Natural killer cell (primary cell): ENCODE results near the gene SLC41A3. TPM values are rescaled to one million over a fixed set of nuclear protein-coding genes. Genes with fewer than 3 reads are reported as not detected.

Experiments
- ATAC-seq, 3 donors: fragments of 150-1000 bp in 2 of 3; fragments of 200-7000 bp in 1 of 3; cut with Tn5 transposase; 1 replicate in 1 of 3; 2 replicates in 2 of 3; pipeline ENCODE4 v1.10.0; 2021; ENCODE audit warnings: mild to moderate bottlenecking in 2 of 3, moderate library complexity in 2 of 3
- DNase-seq, 2 donors: peaks; one replicate each; pipeline versions ENCODE4 v3.0.0 to v3.0.0-alpha.2; 2013 to 2021; ENCODE audit warnings: mixed read lengths in 1 of 2
- H3K27ac ChIP-seq: one replicate; pipeline ENCODE4 v1.5.1; 2013; ENCODE audit warnings: mild to moderate bottlenecking, low read length
- H3K27me3 ChIP-seq: one replicate; pipeline ENCODE4 v1.6.1; 2013; ENCODE audit warnings: low read length; ENCODE audit not compliant: control insufficient read depth, insufficient read depth
- H3K36me3 ChIP-seq: one replicate; pipeline ENCODE4 v1.6.1; 2013; ENCODE audit warnings: low read length; ENCODE audit not compliant: control insufficient read depth, insufficient read depth
- H3K4me1 ChIP-seq: one replicate; pipeline ENCODE4 v1.6.1; 2013; ENCODE audit warnings: low read length; ENCODE audit not compliant: control insufficient read depth, insufficient read depth
- H3K4me3 ChIP-seq: one replicate; pipeline ENCODE4 v1.5.1; 2013; ENCODE audit warnings: low read length
- H3K9me3 ChIP-seq: one replicate; pipeline ENCODE4 v1.6.1; 2013; ENCODE audit warnings: low read length; ENCODE audit not compliant: control insufficient read depth, insufficient read depth
- H3K27ac Mint-ChIP-seq, 2 donors: one replicate each; pipeline ENCODE4 v1.8.0; 2022; ENCODE audit warnings: mild to moderate bottlenecking in 2 of 2, mixed read lengths in 2 of 2, moderate library complexity in 1 of 2
- H3K27me3 Mint-ChIP-seq, 2 donors: one replicate each; pipeline ENCODE4 v1.8.0; 2022; ENCODE audit warnings: low read depth in 2 of 2, mixed read lengths in 2 of 2
- H3K36me3 Mint-ChIP-seq: one replicate; pipeline ENCODE4 v1.8.0; 2022; ENCODE audit warnings: mixed read lengths
- H3K4me1 Mint-ChIP-seq, 2 donors: one replicate each; pipeline ENCODE4 v1.8.0; 2022; ENCODE audit warnings: mixed read lengths in 2 of 2
- H3K4me3 Mint-ChIP-seq: one replicate; pipeline ENCODE4 v1.8.0; 2022; ENCODE audit warnings: mild to moderate bottlenecking, moderate library complexity, mixed read lengths
- H3K9me3 Mint-ChIP-seq, 2 donors: one replicate each; pipeline ENCODE4 v1.8.0; 2022; ENCODE audit warnings: mixed read lengths in 2 of 2
- WGBS: methylation state at CpG from one replicate; pipeline ENCODE4 v1.1.7; 2013; ENCODE audit warnings: missing lambda C conversion rate; ENCODE audit not compliant: insufficient coverage; 5-methylcytosine and 5-hydroxymethylcytosine counted together
- intact Hi-C: fragments of 100-400 bp; cut with micrococcal nuclease; formaldehyde crosslinking; loops from one replicate; pipeline ENCODE4 v1.14.2; 2022
- total RNA-seq, 4 donors: library from RNA; stranded (reverse); fragments of 120-200 nt in 1 of 4; gene quantifications; one replicate each; pipeline versions ENCODE4 v1.2.3 to v1.2.4, GENCODE V29; 2013 to 2022
- TF ChIP-seq, protein P1 (sequence below): fragments of 200-600 bp; IDR thresholded peaks from one replicate; pipeline ENCODE4 v1.8.0; 2022; ENCODE audit warnings: antibody characterized with exemption

The SLC41A3 gene
- total RNA-seq, 3 donors from 2014 or later (not counting 1 experiment from before 2014, with no cell fraction given) = 24.2 to 29.6 (median 27.1) TPM

DNA sequence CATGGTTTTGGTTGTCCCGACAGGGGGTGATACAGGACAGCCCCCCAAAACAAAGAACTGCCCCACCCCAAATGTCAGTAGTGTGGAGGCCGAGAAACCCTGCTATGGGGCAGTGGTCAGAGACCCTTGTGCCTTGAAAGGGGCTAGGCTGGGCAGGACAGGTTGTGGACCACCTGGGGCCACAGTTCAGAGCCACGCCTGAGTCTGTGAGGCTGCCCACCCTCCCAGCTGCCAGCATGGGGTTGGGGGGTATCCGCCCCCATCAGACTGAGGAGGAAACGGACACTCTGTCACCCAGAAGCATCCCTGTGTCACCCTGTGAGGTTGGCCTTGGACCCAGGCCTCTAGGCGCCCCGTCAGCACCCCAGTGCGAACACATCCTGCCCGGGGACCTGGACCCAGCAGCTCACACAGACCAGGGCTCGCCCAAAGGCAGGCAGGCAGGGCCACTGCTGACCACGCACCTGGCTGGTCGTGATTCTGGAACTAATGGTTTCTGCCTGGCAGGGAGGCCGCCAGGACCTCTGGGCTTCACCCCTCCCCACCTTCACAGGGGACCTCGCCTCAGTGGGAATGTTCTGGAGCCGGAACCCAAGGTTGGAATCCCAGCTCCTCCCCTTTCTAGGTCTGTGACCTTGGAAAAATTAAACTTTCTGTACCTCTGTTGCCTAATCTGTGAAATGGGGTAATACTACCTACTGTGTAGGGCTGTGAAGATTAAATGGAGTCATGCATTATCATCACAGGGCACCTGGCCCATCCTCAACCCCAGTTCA lies 1.4 kb downstream of the SLC41A3 start:
- peak overlapping the region; percentile 80 to 84 for H3K27ac Mint-ChIP-seq
- DNase-seq (no peak), ATAC-seq (no peak)
- no peaks in the 10 kb centered on the region for H3K9me3 Mint-ChIP-seq
- Histone ChIP-seq H3K27me3 (no peaks in the 10 kb centered on the region), H3K4me3 (no peak overlapping the region), H3K36me3 (no peaks in the 10 kb centered on the region), H3K4me1 (peaks cover 14% of the 10 kb centered on the region), H3K27ac (no peak overlapping the region), H3K9me3 (no peaks in the 10 kb centered on the region)
- WGBS = 98% methylated on average over 13 of the region's 15 CpGs
- H3K4me3 Mint-ChIP-seq = peak overlapping the region; percentile 91
- H3K27me3 Mint-ChIP-seq = no peaks in the 10 kb centered on the region
- H3K36me3 Mint-ChIP-seq = no peaks in the 10 kb centered on the region
- peaks cover 22 to 31% of the 10 kb centered on the region in 2 donors for H3K4me1 Mint-ChIP-seq
- TF ChIP-seq, protein P1, sequence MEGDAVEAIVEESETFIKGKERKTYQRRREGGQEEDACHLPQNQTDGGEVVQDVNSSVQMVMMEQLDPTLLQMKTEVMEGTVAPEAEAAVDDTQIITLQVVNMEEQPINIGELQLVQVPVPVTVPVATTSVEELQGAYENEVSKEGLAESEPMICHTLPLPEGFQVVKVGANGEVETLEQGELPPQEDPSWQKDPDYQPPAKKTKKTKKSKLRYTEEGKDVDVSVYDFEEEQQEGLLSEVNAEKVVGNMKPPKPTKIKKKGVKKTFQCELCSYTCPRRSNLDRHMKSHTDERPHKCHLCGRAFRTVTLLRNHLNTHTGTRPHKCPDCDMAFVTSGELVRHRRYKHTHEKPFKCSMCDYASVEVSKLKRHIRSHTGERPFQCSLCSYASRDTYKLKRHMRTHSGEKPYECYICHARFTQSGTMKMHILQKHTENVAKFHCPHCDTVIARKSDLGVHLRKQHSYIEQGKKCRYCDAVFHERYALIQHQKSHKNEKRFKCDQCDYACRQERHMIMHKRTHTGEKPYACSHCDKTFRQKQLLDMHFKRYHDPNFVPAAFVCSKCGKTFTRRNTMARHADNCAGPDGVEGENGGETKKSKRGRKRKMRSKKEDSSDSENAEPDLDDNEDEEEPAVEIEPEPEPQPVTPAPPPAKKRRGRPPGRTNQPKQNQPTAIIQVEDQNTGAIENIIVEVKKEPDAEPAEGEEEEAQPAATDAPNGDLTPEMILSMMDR = no peak
- intact Hi-C loops = no loop called here

GRCh38 chr3:126081618-126082361 lies 2.1 kb downstream of the SLC41A3 start:
- no peaks in the 10 kb centered on the region for H3K27me3 Mint-ChIP-seq
- DNase-seq (peak in 1 of 2 donors; percentile 36), ATAC-seq (no peak)
- no peaks in the 10 kb centered on the region for H3K9me3 Mint-ChIP-seq
- Histone ChIP-seq H3K4me1 (peaks cover 14% of the 10 kb centered on the region), H3K27me3 (no peaks in the 10 kb centered on the region), H3K27ac (no peak overlapping the region), H3K9me3 (no peaks in the 10 kb centered on the region), H3K36me3 (no peaks in the 10 kb centered on the region), H3K4me3 (no peak overlapping the region)
- 92% methylated on average over 9 of the region's 9 CpGs for WGBS
- no peaks in the 10 kb centered on the region for H3K36me3 Mint-ChIP-seq
- intact Hi-C loops = no loop called here
- no peak overlapping the region for H3K4me3 Mint-ChIP-seq
- H3K27ac Mint-ChIP-seq = no peak overlapping the region
- TF ChIP-seq, protein P1 = no peak
- H3K4me1 Mint-ChIP-seq = peaks cover 22 to 31% of the 10 kb centered on the region in 2 donors

DNA sequence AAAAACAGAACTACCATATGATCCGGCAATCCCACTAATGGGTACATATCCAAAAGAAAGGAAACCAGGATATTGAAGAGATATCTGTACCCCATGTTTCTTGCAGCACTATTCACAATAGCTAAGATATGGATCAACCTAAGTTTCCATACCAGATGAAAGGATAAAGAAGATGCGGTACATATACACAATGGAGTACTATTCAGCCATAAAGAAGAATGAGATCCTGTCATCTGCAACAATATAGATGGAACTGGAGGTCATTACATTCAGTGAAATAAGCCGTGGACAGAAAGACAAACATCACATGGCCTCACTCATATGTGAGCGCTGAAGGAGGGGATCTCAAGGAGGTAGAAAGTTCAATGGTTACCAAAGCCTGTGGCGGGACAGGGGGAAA lies 3.0 kb downstream of the SLC41A3 start:
- H3K9me3 ChIP-seq = no peaks in the 10 kb centered on the region
- Mint-ChIP-seq H3K9me3 (no peaks in the 10 kb centered on the region), H3K27ac (peak overlapping the region in 1 of 2 donors; percentile 58), H3K27me3 (no peaks in the 10 kb centered on the region), H3K4me3 (peak overlapping the region; percentile 62), H3K36me3 (no peaks in the 10 kb centered on the region), H3K4me1 (peaks cover 21 to 30% of the 10 kb centered on the region in 2 donors)
- intact Hi-C loops = no loop called here
- H3K4me1 ChIP-seq = peaks cover 14% of the 10 kb centered on the region
- ATAC-seq (no peak), DNase-seq (no peak)
- H3K4me3 ChIP-seq = no peak overlapping the region
- WGBS = 98% methylated on average over 5 of the region's 5 CpGs
- H3K36me3 ChIP-seq = no peaks in the 10 kb centered on the region
- TF ChIP-seq, protein P1 = no peak
- H3K27me3 ChIP-seq = no peaks in the 10 kb centered on the region
- no peak overlapping the region for H3K27ac ChIP-seq
